K562 (cell line): Measurements from ENCODE around the gene TMEM121. TPM values are rescaled to one million over a fixed set of nuclear protein-coding genes. Genes with fewer than 3 reads are reported as not detected.

ENCODE experiments used
- BACH1 ChIP-seq: fragments of 200-800 bp; sonication (Bioruptor generic); IDR thresholded peaks from 2 replicates; pipeline ENCODE4 v1.6.1; 2016; ENCODE audit warnings: missing genetic modification characterization, missing compliant biosample characterization
- BRD4 ChIP-seq: fragments of 200-600 bp; sonication (generic); IDR thresholded peaks from 2 replicates; pipeline ENCODE4 v1.6.1; 2017; ENCODE audit warnings: inconsistent platforms
- FOXK1 ChIP-seq: sonication (generic); formaldehyde crosslinking; IDR thresholded peaks from 2 replicates; pipeline ENCODE4 v1.8.0; 2022; ENCODE audit warnings: missing genetic modification reagents, mild to moderate bottlenecking, borderline replicate concordance
- KLF1 ChIP-seq: fragments of 450-650 bp; IDR thresholded peaks from 2 replicates; pipeline ENCODE4 v1.6.1; 2016; ENCODE audit warnings: missing genetic modification characterization, missing compliant biosample characterization
- LARP7 ChIP-seq: fragments of 450-650 bp; IDR thresholded peaks from 2 replicates; pipeline ENCODE4 v1.6.1; 2016
- MAX ChIP-seq: sonication (generic); formaldehyde crosslinking; IDR thresholded peaks from 2 replicates; pipeline ENCODE4 v1.9.0; 2022; ENCODE audit warnings: mild to moderate bottlenecking, missing genetic modification reagents
- PURB ChIP-seq: sonication (generic); formaldehyde crosslinking; IDR thresholded peaks from 2 replicates; pipeline ENCODE4 v1.9.0; 2021; ENCODE audit warnings: low read depth, mild to moderate bottlenecking, missing genetic modification reagents
- RAD21 ChIP-seq, 2 experiments: fragments of 250-450 bp in 1 of 2; fragments of 450-650 bp in 1 of 2; sonication (Bioruptor Pico) in 1 of 2; formaldehyde crosslinking in 1 of 2; IDR thresholded peaks in 1 of 2; conservative IDR thresholded peaks in 1 of 2; 2 replicates each; pipeline versions ENCODE4 v1.4.0 to v1.8.0; 2020 to 2022; ENCODE audit warnings: mild to moderate bottlenecking in 2 of 2, moderate library complexity in 1 of 2
- RB1 ChIP-seq: fragments of 450-650 bp; IDR thresholded peaks from 2 replicates; pipeline ENCODE4 v1.6.1; 2017; ENCODE audit warnings: low read depth, mild to moderate bottlenecking
- SMAD4 ChIP-seq: fragments of 250-450 bp; sonication (Bioruptor Pico); conservative IDR thresholded peaks from 2 replicates; pipeline ENCODE4 v1.8.0; 2021; ENCODE audit warnings: inconsistent platforms, mild to moderate bottlenecking, moderate library complexity
- SMC3 ChIP-seq: conservative IDR thresholded peaks from 2 replicates; pipeline ENCODE4 v1.6.1; 2011; ENCODE audit warnings: low read depth, low read length, improper control_type of control experiment; ENCODE audit not compliant: insufficient read depth
- ZBTB11 ChIP-seq, 3 experiments: fragments of 200-800 bp in 1 of 3; fragments of 250-450 bp in 1 of 3; fragments of 450-650 bp in 1 of 3; sonication (Bioruptor Pico) in 1 of 3; sonication (Bioruptor generic) in 1 of 3; formaldehyde crosslinking in 1 of 3; IDR thresholded peaks; 2 replicates each; pipeline versions ENCODE4 v1.6.1 to v1.8.0; 2016 to 2022; ENCODE audit warnings: mild to moderate bottlenecking in 2 of 3, missing genetic modification characterization in 2 of 3, missing compliant biosample characterization in 1 of 3, moderate library complexity in 1 of 3
- ZFX ChIP-seq: sonication (generic); formaldehyde crosslinking; IDR thresholded peaks from 2 replicates; pipeline ENCODE4 v1.8.0; 2022; ENCODE audit warnings: mild to moderate bottlenecking, missing genetic modification reagents, moderate library complexity
- ZNF696 ChIP-seq: fragments of 250-450 bp; sonication (Bioruptor Pico); conservative IDR thresholded peaks from 2 replicates; pipeline ENCODE4 v1.4.0; 2020; ENCODE audit warnings: mild to moderate bottlenecking, moderate library complexity
- polyA plus RNA-seq, 8 experiments: library from polyadenylated mRNA; depleted of rRNA in 4 of 8; stranded (reverse) in 5 of 8; unstranded in 3 of 8; fragments of >200 nt; fragmentation: Nextera tagmentation in 2 of 8; fragmentation: Illumina TruSeq in 1 of 8; extraction: Ambion mirVana in 2 of 8; extraction: Trizol in 1 of 8; gene quantifications; 2 replicates each; pipeline versions ENCODE4 v1.2.1 to v1.2.3, GENCODE V29; 2011 to 2014; ENCODE audit warnings: inconsistent platforms in 1 of 8, missing spikeins in 1 of 8
- total RNA-seq, 7 experiments: library from RNA; depleted of rRNA in 6 of 7; stranded (reverse); fragments of >200 nt in 6 of 7; fragmentation: Illumina TruSeq in 2 of 7; extraction: Trizol in 2 of 7; gene quantifications; 2 replicates each; pipeline versions ENCODE4 v1.2.1 to v1.2.3, GENCODE V29; 2011 to 2021; ENCODE audit warnings: low replicate concordance in 1 of 7
- TF ChIP-seq, protein P1 (sequence below), 2 experiments: fragments of 450-650 bp; formaldehyde crosslinking in 1 of 2; IDR thresholded peaks; 2 replicates each; pipeline versions ENCODE4 v1.4.0 to v1.6.1; 2014 to 2020; ENCODE audit warnings: mild to moderate bottlenecking in 2 of 2, borderline replicate concordance in 1 of 2, low read depth in 1 of 2

The TMEM121 gene
- total and polyA plus RNA-seq, 9 of the 15 experiments (the other 6 are each of a cell fraction or from before 2014, with no cell fraction given) = 0.31 to 0.36 TPM; not detected in 7

DNA sequence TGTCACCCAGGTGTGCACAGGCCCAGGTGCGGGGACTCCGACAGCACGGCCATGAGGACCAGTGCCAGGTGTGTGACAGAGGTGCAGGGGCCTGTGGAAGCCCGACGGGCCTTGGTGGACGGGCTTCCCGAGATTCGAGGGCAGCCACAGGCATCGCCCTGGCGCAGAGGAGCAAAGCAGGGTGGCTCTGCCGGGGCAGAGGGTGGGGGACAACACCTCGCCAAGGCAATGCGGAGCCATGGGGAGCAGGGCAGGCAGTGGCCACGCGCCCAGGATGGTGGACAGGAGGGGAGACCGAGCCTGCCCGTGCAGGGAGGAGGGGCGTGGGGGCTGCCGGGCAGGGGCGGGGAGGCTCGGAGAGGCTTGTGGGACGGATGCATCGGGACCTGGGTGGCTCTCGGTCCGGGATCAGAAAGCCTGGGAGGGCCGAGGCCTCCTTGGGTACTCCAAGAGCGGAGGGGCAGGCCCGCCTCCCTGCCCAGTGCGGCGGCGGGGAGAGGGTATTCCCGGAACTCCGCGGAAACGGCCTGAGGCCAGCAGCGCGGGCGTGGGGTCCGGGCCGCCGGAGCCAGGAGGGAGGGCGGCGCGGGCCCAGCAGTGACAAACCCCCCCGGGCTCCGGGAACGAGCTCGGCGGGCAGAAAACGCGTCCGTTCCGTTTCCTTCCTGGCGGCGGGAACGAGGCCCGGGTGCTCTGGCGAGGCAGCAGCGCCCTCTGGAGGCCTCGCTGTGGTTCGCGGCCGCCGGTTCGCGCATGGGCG lies 1.6 kb downstream of the TMEM121 start (continued):
- TF ChIP-seq, protein P1, sequence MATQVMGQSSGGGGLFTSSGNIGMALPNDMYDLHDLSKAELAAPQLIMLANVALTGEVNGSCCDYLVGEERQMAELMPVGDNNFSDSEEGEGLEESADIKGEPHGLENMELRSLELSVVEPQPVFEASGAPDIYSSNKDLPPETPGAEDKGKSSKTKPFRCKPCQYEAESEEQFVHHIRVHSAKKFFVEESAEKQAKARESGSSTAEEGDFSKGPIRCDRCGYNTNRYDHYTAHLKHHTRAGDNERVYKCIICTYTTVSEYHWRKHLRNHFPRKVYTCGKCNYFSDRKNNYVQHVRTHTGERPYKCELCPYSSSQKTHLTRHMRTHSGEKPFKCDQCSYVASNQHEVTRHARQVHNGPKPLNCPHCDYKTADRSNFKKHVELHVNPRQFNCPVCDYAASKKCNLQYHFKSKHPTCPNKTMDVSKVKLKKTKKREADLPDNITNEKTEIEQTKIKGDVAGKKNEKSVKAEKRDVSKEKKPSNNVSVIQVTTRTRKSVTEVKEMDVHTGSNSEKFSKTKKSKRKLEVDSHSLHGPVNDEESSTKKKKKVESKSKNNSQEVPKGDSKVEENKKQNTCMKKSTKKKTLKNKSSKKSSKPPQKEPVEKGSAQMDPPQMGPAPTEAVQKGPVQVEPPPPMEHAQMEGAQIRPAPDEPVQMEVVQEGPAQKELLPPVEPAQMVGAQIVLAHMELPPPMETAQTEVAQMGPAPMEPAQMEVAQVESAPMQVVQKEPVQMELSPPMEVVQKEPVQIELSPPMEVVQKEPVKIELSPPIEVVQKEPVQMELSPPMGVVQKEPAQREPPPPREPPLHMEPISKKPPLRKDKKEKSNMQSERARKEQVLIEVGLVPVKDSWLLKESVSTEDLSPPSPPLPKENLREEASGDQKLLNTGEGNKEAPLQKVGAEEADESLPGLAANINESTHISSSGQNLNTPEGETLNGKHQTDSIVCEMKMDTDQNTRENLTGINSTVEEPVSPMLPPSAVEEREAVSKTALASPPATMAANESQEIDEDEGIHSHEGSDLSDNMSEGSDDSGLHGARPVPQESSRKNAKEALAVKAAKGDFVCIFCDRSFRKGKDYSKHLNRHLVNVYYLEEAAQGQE (IDR thresholded peaks at IDR 0.05; ENCODE audit: borderline replicate concordance) = peak; percentile 63
- TF ChIP-seq, protein P1 (CRISPR knock-in tag; IDR thresholded peaks at IDR 0.05; ENCODE audit: low read depth) = no peak
- TF ChIP-seq KLF1 (tag) (no peak), RAD21 (CRISPR knock-in tag; conservative IDR thresholded peaks at IDR 0.05 in 1 of 2, IDR thresholded peaks at IDR 0.05 in 1 of 2) (peak; percentile 69 to 80), SMAD4 (CRISPR knock-in tag) (0 out of 2 replicates have a peak, but pooled peaks have one; percentile 39), MAX (CRISPR knock-in tag) (peak; percentile 48; the same call in 1 of the 2 replicates), BACH1 (tag) (no peak), PURB (CRISPR knock-in tag) (no peak), ZBTB11 (CRISPR knock-in tag; IDR thresholded peaks at IDR 0.05) (peak in 1 of 3 experiments; percentile 68; a peak in 2 of 6 replicates), FOXK1 (CRISPR knock-in tag) (no peak), ZNF696 (no peak), RB1 (peak; percentile 91), ZFX (CRISPR knock-in tag) (peak; percentile 67), SMC3 (peak; percentile 61), BRD4 (no peak), LARP7 (no peak)
